NCI-H1105 (cell line): ENCODE data around the gene AAGAB.
"Not testable (repeated sequence)": the region's sequence is repeated elsewhere in the genome, so short reads cannot be mapped to it uniquely, and the experiment has no call there.

Experiments
- DNase-seq: peaks from one replicate; lab custom pipeline; 2025; lab: John Stamatoyannopoulos, UW

The AAGAB gene

GRCh38 chr15:67172172-67172571 is 82.3 kb downstream of the AAGAB start:
- DNase-seq = no peak

- DNase-seq = no peak
Measured at GRCh38 chr15:67171471-67171870, 83.0 kb downstream of the AAGAB start.

GRCh38 chr15:67170143-67170925 is 84.1 kb downstream of the AAGAB start:
- DNase-seq = no peak

GRCh38 chr15:67168694-67169093 is 85.8 kb downstream of the AAGAB start:
- DNase-seq = no peak

GRCh38 chr15:67167091-67167490 is 87.4 kb downstream of the AAGAB start:
- DNase-seq = no peak

- DNase-seq = no peak
Measured at GRCh38 chr15:67166280-67167009, 88.0 kb downstream of the AAGAB start.

- DNase-seq = no peak
Measured at GRCh38 chr15:67165254-67166253, 88.9 kb downstream of the AAGAB start.

GRCh38 chr15:67164811-67165253 is 89.6 kb downstream of the AAGAB start:
- DNase-seq = no peak

- no peak for DNase-seq
Measured at GRCh38 chr15:67164401-67164791, 90.1 kb downstream of the AAGAB start.

- no peak for DNase-seq
Measured at GRCh38 chr15:67163180-67163579, 91.3 kb downstream of the AAGAB start.

GRCh38 chr15:67161881-67162280 is 92.6 kb downstream of the AAGAB start:
- no peak for DNase-seq

GRCh38 chr15:67161412-67161811 is 93.0 kb downstream of the AAGAB start:
- no peak for DNase-seq

GRCh38 chr15:67158367-67158766 is 96.1 kb downstream of the AAGAB start:
- DNase-seq = no peak

GRCh38 chr15:67157521-67158252 is 96.8 kb downstream of the AAGAB start:
- no peak for DNase-seq

- no peak for DNase-seq
Measured at GRCh38 chr15:67156834-67157233, 97.6 kb downstream of the AAGAB start.

GRCh38 chr15:67156426-67156825 is 98.0 kb downstream of the AAGAB start:
- no peak for DNase-seq

- DNase-seq = no peak
Measured at GRCh38 chr15:67154249-67154648, 100.2 kb downstream of the AAGAB start.

GRCh38 chr15:67153044-67153443 is 101.4 kb downstream of the AAGAB start:
- DNase-seq = not testable (repeated sequence)

GRCh38 chr15:67152429-67152828 is 102.0 kb downstream of the AAGAB start:
- no peak for DNase-seq
